Cerebellar nuclear complex (tissue), 1 donor: ENCODE results near the gene ADAM11.
"Not testable (repeated sequence)": the region's sequence is repeated elsewhere in the genome, so short reads cannot be mapped to it uniquely, and the experiment has no call there.

Experiments used
- DNase-seq, 2 experiments: peaks; one replicate each; lab custom pipeline; 2025; lab: John Stamatoyannopoulos, UW

Gene ADAM11

DNA sequence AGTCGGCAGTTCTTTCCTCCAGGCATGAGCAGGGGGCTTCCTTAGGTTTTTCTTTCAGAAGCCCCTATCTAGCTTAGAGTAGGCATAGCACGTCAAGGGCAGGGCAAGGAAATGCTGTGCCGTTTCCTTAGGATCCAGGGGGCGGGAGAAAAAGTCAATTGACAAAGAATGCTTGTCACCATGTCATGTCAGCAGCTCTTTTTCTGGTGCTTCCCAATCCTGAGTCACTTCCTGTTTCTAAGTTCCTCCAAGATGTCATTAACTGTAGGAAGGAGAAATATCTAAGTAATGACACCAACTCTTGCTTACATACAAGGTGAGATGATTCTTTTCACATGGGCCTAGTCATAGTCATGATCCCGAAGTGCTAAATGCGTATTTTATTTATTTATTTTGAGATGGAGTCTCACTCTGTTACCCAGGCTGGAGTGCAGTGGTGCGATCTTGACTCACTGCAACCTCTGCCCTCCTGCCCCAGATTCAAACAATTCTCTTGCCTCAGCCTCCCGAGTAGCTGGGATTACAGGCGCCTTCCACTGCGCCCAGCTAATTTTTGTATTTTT, 36.1 kb downstream of the ADAM11 start:
- DNase-seq, result no peak

DNA sequence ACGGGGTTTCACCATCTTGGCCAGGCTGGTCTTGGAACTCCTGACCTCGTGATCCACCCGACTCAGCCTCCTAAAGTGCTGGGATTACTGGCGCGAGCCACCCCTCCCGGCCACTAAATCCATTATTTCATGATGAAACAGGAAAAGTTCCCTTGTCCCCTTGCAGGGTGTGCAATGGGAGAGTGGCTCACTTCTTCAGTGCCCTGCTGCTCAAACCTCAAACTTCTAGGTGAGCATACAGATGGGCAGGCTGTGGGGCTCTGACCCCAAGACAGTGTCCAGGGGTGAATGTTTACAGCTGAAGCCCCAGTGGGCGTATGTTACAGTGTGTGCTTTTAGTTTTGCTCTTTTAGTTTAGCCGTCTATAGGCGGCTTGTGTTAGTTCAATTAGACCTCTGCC, 36.6 kb downstream of the ADAM11 start:
- DNase-seq, result no peak

DNA sequence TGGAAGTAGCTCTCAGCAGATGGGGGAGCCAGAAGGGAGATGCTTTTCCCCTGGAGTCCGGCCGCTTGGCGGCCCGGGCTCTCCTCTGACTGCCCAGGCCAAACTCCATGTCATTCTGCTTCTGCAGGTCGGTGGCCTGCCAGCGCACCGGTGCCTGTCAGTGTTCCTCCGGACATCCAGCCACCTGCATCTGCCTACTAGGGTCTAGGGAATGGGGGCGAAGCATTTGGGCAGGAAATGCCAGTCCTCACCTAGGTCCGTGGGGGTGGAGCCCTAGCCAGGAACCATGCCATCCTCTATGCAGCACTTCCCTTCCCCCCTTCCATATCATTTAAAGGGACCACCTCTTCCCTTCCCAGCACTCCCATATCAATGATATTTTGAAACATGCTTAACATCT, 37.1 kb downstream of the ADAM11 start:
- peak in 1 of 2 experiments; percentile 28 for DNase-seq

DNA sequence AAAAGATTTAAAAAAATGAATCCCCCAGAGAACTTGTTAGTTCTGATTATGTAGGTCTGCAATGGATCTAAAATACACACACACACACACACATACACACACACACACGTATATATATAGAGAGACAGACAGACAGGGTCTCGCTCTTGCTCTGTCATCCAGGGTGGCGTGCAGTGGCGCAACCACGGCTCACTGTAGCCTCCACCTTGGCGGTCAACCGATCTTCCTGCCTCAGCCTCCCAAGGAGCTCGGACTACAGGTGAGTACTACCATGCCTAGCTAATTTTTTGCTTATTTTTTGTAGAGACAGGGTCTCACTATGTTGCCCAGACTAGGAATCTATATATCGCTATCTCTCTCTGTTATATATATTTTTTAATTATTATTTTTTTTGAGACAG, 37.9 kb downstream of the ADAM11 start:
- no peak for DNase-seq

DNA sequence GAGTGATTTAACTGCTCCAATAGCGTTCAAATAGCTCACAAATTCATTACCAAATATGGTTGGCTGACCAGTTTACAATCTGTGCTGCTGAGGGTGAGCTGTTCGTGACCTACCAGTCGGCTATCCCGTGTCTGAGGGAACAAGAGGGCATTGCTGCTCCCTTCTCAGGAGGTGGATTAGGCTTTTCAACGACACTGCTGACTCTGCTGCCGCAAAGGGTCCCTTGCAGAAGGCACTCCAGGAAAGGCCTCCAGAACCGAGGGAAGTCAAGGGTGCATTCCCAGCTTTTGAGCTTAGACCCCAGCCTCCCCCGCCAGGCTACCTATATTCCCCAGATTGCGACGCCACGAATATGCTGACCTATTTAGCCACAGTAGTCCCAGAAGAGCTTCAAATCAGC, 39.0 kb downstream of the ADAM11 start:
- no peak for DNase-seq

DNA sequence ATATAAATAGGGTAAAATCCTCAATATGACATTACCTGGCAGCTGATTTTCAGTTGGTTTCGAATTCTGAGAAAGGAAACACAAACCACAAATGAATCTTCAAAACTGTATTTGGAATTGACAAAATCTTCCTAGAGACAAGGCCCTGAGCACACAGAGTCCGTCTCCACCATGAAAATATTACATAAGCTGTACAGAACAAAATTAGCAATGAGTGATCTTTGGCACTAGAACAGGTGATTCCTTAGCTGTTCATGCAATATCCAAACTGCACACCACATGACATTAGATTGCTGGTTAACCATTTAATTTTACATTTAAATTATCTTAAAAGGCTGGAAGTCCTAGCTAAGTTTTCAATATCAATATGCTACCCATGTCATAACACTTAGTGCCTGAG, 39.6 kb downstream of the ADAM11 start:
- DNase-seq, result peak in 1 of 2 experiments; percentile 19

DNA sequence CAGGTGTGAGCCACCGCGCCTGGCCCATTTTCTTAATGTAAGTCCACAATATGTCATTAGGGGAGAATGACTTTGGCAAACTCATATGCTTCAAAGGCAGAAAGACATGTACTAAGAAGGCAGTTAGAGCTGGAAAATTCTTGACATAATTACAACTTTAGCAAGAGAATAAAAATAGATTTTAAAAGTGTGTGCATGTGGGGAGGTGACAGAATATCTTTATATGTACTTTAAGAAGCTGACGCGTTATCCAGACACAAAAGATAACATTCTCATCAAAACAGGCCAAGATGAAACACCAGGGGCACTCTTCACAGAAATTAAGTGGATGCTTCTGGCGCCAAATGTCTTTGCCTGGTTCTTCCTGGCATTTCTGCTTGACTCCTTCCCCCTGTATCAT, 43.1 kb downstream of the ADAM11 start:
- DNase-seq, result no peak

DNA sequence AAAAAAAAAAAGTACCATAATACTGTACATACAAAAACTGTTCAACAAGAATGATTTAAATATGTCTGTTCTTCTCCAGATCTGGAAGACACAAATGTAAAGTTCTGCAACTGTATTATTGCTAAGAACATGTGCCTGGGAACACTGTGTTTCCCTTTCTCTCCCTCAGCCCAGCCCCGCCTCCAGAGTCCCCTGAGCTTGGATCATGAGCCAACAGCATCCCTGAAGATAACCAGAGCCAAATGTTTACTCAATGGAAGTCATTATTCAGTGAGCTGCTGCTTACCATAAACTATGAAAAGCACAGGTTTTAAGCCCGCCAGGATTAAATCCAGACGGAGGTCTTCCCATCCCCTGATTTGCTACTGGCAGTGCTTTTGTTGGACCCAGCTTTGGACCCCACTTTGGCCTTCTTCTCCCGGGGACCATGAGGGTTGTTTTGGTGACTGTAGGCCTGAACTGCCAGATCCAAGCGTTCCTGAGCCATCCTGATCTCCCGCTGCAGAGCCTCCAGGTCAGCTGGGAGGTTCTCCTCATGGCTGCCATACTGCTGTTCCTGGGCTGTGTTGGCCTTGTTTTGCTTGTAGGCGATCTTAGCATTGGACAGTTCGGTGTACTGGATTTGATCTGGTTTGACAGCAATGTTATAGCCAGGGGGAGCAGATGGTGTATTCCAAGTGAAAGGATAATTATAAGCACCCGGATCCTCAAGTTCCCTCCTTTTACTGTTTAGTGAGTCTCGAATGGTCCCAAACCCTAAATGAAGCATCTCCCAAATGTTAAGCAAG, 45.7 kb downstream of the ADAM11 start:
- peak in 1 of 2 experiments; percentile 49 for DNase-seq

DNA sequence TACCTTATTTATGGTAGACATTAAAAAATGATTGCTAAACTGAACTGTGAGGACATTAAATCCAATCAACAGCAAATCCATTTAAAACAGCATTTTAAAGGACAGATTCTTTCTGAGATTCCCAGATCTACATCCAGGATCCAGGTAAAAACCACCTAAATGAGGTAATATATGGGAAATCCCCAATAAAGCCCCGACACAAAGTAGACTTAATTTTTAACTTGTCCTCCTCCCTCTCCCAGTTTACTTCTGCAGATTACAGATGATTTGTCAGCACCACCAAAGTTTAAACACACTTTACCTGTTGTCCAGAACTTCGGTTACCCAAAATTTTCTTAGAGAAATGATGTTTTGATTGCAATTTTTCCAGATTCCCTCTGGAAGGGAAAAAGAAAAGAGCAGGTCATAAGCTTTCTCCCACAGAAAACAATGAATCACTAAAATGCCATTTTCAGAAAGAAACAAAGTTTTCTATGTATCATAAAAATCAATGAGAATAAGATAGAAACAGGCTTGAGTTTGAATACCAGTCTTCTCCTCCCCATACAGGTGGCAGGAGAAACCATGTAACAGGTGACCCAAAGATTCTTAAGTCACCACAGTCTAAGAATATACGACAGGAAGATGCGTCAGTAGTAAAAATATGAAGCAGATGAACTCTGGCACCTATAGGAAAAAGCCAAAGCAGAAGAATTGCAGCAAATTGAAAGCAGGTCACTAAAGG, 48.5 kb downstream of the ADAM11 start:
- DNase-seq, result no peak

DNA sequence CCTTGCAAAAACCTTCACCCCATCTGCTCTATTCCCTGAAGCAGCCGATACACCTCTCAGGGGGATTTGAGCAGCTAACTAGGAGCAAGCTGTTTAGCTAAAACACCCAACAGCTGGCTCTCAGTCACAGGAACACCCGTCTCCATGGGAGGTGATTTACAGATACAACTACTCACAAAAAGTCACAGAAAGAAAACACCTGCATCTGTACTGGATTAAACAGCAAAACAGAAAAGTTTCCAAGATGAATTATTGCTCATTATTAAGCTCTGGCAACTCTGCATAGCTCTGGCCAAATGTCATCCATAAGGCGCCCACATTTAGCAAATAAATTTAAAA, 49.0 kb downstream of the ADAM11 start:
- DNase-seq, result no peak

DNA sequence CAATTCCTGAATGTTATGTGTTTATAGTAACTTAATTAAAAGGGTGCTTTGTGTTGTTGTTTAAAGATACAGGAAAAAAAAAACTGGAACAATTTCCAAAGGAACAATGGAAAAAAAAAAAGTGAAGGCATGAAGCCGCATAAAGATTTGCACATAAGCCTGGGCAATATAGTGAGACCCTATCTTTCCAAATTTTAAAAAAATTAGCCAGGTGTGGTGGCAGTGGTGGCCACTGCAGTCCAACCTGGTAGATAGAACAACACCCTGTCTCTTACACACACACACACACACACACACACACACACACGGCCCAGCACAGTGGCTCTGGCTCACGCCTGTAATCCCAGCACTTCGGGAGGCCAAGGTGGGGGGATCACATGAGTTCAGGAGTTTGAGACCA, 49.4 kb downstream of the ADAM11 start:
- DNase-seq, result no peak

DNA sequence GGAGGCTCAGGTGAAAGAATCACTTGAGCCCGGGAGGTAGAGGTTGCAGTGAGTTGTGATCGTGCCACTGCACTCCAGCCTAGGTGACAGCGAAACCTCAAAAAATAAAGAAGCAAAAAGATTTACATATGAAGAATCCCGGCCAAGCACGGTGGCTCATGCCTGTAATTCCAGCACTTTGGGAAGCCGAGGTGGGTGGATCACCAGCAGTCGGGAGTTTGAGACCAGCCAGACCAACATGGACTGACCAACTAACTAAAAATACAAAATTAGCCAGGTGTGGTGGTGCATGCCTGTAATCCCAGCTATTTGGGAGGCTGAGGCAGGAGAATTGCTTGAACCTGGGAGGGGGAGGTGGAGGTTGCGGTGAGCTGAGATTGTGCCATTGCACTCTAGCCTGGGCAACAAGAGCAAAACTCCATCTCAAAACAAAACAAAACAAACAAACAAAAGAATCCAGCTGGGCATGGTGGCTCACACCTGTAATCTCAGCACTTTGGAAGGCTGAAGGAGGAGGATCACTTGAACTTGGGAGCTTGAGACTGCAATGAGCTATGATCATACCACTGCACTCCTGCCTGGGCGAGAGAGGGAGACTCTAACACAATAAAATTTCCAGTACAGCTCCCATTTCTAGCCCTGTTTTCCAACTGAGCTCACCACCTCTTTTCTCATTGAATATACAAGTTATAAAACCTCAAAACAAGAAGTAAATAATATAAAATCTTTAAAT, 50.0 kb downstream of the ADAM11 start:
- not testable (repeated sequence) for DNase-seq

DNA sequence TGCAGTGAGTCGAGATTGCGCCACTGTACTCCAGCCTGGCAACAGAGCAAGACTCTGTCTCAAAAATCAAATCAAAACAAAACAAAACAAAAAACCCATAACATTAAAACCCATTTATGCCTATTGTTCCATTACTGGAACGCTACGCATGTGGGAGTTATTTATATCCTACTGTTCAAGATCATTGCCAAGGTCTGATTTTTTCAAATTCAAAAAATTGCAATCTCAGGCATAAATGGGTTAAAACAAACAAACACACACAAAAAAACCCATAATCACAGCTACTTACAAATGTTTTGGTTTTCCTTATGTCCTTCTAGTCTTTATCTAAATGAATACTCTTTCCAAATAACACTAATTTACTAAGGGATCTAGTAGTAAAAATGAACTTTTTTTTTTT, 53.5 kb downstream of the ADAM11 start:
- DNase-seq, result no peak

DNA sequence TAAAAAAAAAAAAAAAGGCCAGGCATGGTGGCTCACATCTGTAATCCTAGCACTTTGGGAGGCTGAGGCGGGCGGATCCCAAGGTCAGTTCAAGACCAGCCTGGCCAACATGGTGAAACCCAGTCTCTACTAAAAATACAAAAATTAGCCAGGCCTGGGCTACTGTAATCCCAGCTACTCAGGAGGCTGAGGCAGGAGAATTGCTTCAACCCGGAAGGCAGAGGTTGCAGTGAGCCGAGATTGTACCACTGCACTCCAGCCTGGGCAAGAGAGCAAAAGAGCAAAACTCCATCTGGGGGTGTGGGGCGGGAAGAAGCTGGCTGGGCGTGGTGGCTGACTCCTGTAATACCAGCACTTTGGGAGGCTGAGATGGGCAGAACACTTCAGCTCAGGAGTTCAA, 59.7 kb downstream of the ADAM11 start:
- DNase-seq, result not testable (repeated sequence)

DNA sequence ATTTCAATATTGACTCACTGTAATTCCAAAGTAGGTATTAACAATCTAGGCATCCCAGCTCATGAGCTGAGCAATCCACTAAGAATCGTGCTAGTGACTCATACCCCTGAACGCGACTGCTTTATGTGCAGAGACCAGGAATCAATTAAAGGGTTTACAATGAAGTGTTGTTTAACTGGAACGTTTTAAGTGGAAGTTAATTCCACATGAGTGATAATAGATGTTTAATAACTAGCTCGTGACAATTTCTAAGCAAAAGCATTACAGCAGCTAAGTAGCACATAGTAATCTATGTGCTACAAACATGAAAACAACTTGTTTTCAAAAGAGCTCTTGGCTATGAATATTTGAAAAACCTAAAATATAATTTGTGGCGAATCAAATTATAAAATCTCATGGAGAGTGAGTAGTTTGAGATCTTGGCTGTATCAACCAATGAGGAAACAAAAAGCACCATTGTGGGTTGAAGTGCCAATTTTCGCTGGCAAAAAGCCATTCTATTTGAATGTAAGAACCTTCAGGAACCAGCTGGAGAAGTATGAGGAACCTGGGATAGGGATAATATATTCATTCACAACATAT, 61.9 kb downstream of the ADAM11 start:
- DNase-seq, result no peak

DNA sequence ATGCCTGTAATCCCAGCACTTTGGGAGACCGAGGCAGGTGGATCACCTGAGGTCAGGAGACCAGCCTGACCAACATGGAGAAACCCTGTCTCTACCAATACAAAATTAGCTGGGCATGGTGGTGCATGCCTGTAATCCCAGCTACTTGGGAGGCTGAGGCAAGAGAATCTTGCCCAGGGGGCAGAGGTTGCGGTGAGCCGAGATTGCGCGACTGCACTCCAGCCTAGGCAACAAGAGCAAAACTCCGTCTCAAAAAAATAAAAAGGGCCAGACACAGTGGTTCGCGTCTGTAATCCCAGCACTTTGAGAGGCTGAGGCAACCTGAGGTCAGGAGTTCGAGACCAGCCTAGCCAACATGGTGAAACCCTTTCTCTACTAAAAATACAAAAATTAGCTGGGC, 66.4 kb downstream of the ADAM11 start:
- DNase-seq, result not testable (repeated sequence)

DNA sequence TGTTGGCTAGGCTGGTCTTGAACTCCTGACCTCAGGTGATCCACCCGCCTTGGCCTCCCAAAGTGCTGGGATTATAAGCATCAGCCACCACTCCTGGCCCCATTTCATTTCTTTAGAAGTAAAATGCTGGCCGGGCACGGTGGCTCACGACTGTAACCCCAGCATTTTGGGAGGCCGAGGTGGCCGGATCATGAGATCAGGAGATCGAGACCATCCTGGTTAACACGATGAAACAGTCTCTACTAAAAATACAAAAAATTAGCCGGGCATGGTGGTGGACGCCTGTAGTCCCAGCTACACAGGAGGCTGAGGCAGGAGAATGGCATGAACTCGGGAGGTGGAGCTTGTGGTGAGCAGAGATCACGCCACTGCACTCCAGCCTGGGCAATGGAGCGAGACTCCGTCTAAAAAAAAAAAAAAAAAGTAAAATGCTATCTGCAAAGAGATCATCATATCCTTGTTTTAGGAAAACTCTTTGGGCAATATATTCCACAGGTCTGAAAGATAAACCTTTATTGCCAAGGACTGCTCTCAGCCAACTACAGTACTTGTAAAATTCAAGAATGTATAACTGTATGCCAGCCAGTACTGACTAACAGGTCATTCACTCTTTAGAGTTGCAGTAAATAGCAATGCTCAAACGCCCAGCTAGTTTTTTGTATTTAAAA, 67.5 kb downstream of the ADAM11 start:
- no peak for DNase-seq

DNA sequence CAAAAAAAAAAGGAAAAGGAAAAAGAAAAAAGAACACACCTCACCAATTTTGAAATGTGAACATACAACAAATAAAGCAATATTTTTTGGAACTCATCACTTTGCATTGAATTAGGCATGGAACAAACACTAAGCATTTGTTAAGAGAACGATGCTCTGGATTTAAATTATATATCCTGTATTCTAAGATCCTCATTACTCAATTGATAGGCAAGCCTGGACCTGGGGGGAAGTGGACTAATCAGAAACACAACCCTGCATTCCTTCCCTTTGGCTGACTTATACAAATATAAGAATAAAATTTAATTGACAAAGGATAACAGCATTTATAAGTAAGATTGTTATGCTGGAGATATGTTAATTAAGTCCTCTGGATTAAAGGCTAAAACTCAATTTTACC, 69.1 kb downstream of the ADAM11 start:
- DNase-seq, result no peak

DNA sequence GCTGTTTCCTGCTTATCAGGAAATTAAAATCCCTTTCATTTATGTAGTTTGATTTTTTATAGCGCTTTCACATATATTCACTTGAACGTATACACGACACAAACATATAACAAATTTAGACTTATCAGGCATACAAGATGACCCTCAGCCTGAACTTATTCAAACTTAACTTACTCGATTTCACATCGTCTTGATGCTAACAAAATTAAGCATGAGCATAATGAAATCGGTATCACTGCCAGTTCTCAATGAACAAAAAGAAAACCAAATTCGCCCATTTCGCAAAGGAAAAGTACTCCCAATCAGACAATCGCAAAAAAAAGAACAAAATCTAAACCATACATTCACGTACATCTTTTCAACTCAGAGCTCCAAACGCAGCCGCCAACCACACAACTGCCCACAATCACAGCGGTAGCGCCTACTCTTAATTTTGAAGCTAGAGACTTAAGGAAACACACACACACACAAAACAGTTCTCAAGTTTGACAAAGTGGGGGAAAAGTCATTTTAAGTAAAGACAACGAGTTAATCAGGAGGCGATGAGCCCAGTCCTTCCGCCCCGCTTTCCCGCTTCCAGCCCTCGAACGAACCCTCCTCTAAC, 70.2 kb downstream of the ADAM11 start:
- DNase-seq, result no peak

DNA sequence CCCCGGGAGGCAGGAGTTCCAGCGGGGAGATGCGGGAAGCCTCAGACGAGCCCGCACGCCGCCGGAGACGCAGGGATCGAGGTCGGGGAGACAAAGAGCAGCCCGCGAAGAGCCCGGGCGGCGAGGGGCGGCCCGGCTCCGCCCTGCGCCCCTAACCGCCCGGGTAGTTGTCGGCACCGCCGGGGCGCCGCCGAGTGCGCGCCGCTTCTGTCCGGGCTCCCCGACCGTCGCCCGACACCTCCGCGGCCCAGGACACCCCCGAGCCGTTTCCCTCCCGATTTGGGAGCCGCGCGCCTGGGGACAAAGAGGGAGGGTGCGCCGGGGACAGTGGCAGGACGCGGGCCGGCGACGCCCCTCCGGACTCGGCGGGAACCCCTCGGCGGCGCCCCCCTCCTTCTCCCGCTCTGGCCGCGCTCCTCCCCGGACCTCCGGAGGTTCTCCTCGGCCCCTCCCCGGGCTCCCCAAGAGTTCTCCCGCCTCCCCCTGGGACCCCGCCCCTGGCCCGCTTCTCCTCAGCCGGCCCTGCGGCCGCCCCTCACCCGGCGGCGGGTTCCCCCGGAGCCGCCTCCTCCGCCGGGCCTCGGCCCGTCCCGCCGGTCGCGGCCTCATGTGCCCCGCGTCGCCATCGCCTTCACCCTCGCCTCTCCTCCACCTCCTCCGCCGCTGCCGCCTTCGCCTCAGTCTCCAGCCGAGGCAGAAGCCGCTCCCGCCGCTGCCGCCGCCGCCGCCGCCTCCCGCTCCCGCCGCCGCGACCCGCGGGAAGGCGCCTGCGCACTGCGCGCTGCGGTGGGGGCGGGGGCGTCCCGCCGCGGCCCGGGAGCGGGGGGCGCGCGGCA, 71.0 kb downstream of the ADAM11 start, which contains the start of gene GJC1:
Gene GJC1 (minus strand): TSS at position 765 of the 836 bp plus-strand sequence. CDS start 24,470 bp downstream, outside the sequence.
- no peak for DNase-seq
